Neural cell (in vitro differentiated cells): ENCODE data around the gene SH2D3A.
"Not testable (repeated sequence)": the region's sequence is repeated elsewhere in the genome, so short reads cannot be mapped to it uniquely, and the experiment has no call there.

Experiments used
- EZH2 ChIP-seq: fragments of 200-600, 300-800 bp; shearing (Covaris generic), sonication (generic); IDR thresholded peaks from 2 replicates; pipeline ENCODE4 v1.6.1; 2014; ENCODE audit warnings: antibody characterized with exemption, low read length, borderline replicate concordance, mild to moderate bottlenecking; ENCODE audit not compliant: insufficient read depth, poor library complexity, severe bottlenecking
- POLR2AphosphoS5 ChIP-seq: IDR thresholded peaks from 2 replicates; pipeline ENCODE4 v1.6.1; 2012
- TAF1 ChIP-seq: IDR thresholded peaks from 2 replicates; pipeline ENCODE4 v1.6.1; 2012; ENCODE audit warnings: low read depth
- TF ChIP-seq, protein P1 (sequence below): fragments of 450-650 bp; IDR thresholded peaks from 2 replicates; pipeline ENCODE4 v1.5.1; 2014; ENCODE audit warnings: antibody characterized with exemption, mild to moderate bottlenecking, moderate library complexity; ENCODE audit not compliant: poor library complexity, severe bottlenecking

DNA sequence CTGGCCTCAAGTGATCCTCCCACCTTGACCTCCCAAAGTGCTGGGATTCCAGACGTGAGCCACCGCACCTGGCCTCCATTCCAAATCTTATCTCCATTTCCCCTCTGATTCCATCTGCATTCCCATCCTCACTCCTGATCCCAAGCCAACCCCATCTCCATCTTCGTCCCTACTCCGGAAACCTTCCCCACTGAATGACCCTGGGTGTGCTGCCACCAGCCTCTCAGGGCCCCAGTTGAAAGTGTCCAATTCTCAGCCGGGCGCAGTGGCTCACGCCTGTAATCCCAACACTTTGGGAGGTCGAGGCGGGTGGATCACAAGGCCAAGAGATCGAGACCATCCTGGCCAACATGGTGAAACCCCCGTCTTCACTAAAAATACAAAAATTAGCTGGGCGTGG lies 58.3 kb downstream of the SH2D3A start:
- TF ChIP-seq, protein P1, sequence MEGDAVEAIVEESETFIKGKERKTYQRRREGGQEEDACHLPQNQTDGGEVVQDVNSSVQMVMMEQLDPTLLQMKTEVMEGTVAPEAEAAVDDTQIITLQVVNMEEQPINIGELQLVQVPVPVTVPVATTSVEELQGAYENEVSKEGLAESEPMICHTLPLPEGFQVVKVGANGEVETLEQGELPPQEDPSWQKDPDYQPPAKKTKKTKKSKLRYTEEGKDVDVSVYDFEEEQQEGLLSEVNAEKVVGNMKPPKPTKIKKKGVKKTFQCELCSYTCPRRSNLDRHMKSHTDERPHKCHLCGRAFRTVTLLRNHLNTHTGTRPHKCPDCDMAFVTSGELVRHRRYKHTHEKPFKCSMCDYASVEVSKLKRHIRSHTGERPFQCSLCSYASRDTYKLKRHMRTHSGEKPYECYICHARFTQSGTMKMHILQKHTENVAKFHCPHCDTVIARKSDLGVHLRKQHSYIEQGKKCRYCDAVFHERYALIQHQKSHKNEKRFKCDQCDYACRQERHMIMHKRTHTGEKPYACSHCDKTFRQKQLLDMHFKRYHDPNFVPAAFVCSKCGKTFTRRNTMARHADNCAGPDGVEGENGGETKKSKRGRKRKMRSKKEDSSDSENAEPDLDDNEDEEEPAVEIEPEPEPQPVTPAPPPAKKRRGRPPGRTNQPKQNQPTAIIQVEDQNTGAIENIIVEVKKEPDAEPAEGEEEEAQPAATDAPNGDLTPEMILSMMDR = not testable (repeated sequence)
- not testable (repeated sequence) for TF ChIP-seq TAF1, EZH2, POLR2AphosphoS5
